ENCODE measurements around the gene ERG. TPM values are rescaled to one million over a fixed set of nuclear protein-coding genes. Genes with fewer than 3 reads are reported as not detected.

ERG gene
- total RNA-seq, 1 experiment from 2014 or later, result not detected

DNA sequence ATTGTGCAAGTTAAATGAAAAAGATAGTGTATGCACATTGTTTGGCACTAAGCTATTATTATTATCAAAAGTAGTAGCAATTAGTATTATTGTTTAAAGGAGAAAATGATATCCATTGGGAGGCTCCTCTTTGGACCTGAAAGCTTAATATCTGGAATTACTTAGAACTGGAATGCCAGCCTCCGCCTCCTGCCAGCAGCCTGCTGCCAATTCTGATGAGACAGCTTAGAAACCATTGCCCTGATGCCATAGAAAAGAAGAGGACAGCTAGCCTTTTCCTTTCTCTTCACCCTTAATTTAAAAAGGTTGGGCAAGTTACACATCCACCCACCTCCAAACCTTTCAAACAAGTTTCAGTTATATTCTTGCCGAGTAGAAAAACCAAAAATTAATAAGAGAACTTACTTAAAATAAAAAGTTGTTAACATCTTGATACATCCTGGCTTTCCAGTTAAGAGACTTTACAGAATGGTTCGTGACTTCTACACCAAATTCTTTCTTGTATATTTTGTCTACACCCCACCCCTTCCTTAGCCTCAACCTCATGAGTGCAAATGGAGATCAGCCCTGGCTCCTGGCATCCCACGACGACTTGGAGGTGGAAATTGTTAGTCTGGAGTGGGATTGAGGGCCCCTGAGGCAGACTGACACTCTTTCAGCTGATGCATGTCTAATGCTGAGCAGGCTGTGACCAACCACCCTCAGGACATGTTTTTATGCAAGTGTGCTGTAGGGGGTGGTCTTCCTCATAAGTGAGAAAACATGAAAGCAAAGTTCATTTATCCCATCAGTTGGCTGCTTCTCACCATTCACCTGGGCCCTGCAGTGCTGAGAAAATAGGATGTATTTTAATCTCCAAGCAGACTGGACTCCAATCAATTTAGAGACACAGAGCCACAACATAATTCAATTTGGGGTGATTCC, 120.8 kb downstream of the ERG start:
- H3K27ac Mint-ChIP-seq (ENCODE audit: unreplicated experiment), result no peak overlapping the region
- H3K4me1 Mint-ChIP-seq (ENCODE audit: low read depth, unreplicated experiment), result no peaks in the 10 kb centered on the region
- peaks cover 6% of the 10 kb centered on the region for H3K27me3 Mint-ChIP-seq (ENCODE audit: insufficient read depth, unreplicated experiment)
- no peaks in the 10 kb centered on the region; the same call in none of the 2 replicates for H3K9me3 ChIP-seq
- BruUV-seq (replicated peaks), result no TSS peak
- intact Hi-C loops (cut with micrococcal nuclease; ENCODE audit: unreplicated experiment), result no loop called here
- ChIA-PET POLR2A (no interaction called here), CTCF (no interaction called here)
- no peak overlapping the region for H3K4me3 ChIP-seq (ENCODE audit: low read depth, low read length)
- no peak overlapping the region for H3K4me3 Mint-ChIP-seq (ENCODE audit: unreplicated experiment)
- no peaks in the 10 kb centered on the region for H3K36me3 Mint-ChIP-seq (ENCODE audit: insufficient read depth, unreplicated experiment)
- TF ChIP-seq, protein P1, sequence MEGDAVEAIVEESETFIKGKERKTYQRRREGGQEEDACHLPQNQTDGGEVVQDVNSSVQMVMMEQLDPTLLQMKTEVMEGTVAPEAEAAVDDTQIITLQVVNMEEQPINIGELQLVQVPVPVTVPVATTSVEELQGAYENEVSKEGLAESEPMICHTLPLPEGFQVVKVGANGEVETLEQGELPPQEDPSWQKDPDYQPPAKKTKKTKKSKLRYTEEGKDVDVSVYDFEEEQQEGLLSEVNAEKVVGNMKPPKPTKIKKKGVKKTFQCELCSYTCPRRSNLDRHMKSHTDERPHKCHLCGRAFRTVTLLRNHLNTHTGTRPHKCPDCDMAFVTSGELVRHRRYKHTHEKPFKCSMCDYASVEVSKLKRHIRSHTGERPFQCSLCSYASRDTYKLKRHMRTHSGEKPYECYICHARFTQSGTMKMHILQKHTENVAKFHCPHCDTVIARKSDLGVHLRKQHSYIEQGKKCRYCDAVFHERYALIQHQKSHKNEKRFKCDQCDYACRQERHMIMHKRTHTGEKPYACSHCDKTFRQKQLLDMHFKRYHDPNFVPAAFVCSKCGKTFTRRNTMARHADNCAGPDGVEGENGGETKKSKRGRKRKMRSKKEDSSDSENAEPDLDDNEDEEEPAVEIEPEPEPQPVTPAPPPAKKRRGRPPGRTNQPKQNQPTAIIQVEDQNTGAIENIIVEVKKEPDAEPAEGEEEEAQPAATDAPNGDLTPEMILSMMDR (IDR thresholded peaks at IDR 0.05; ENCODE audit: insufficient read depth in 1 of 2, low read depth in 1 of 2, low read length in 1 of 2, severe bottlenecking in 1 of 2, unreplicated experiment in 1 of 2), result no peak
- H3K27me3 ChIP-seq (replicated peaks; ENCODE audit: control insufficient read depth, insufficient read depth, low read length), result no peaks in the 10 kb centered on the region
- H3K36me3 ChIP-seq (ENCODE audit: control insufficient read depth, insufficient read depth, low read length), result no peaks in the 10 kb centered on the region
- H3K4me1 ChIP-seq, result no peaks in the 10 kb centered on the region
- DNase-seq, result no peak
- no peaks in the 10 kb centered on the region for H3K9me3 Mint-ChIP-seq (ENCODE audit: unreplicated experiment)

DNA sequence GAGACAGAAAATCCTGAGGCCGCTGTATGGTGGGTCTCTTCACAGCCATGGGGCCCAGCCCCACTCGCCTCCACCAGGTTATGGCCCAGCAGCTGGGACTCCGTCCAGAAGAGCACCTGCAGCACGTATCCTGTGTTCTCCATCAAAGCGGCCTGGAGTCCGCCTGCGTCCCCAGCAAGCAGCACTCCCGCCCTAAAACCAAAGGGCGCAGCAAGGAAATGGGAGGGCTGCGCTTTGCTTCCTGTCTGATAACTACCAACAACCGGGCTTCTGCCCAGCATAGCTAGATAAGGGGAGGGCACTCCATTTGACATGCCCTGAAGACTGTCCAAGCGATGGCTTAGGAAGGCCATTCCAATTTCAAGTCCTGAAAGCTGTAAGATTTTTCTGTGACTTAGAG, 121.6 kb downstream of the ERG start:
- no peak overlapping the region for H3K27ac Mint-ChIP-seq (ENCODE audit: unreplicated experiment)
- no peaks in the 10 kb centered on the region; the same call in none of the 2 replicates for H3K9me3 ChIP-seq
- H3K27me3 ChIP-seq (replicated peaks; ENCODE audit: control insufficient read depth, insufficient read depth, low read length), result no peaks in the 10 kb centered on the region
- BruUV-seq (replicated peaks), result no TSS peak
- H3K27me3 Mint-ChIP-seq (ENCODE audit: insufficient read depth, unreplicated experiment), result peaks cover 6% of the 10 kb centered on the region
- no peaks in the 10 kb centered on the region for H3K4me1 ChIP-seq
- H3K36me3 Mint-ChIP-seq (ENCODE audit: insufficient read depth, unreplicated experiment), result no peaks in the 10 kb centered on the region
- no peak overlapping the region for H3K4me3 Mint-ChIP-seq (ENCODE audit: unreplicated experiment)
- TF ChIP-seq, protein P1 (IDR thresholded peaks at IDR 0.05; ENCODE audit: insufficient read depth in 1 of 2, low read depth in 1 of 2, low read length in 1 of 2, severe bottlenecking in 1 of 2, unreplicated experiment in 1 of 2), result no peak
- DNase-seq, result no peak
- intact Hi-C loops (cut with micrococcal nuclease; ENCODE audit: unreplicated experiment), result no loop called here
- no peaks in the 10 kb centered on the region for H3K4me1 Mint-ChIP-seq (ENCODE audit: low read depth, unreplicated experiment)
- H3K36me3 ChIP-seq (ENCODE audit: control insufficient read depth, insufficient read depth, low read length), result no peaks in the 10 kb centered on the region
- no peak overlapping the region for H3K4me3 ChIP-seq (ENCODE audit: low read depth, low read length)
- ChIA-PET POLR2A (no interaction called here), CTCF (no interaction called here)
- H3K9me3 Mint-ChIP-seq (ENCODE audit: unreplicated experiment), result no peaks in the 10 kb centered on the region

DNA sequence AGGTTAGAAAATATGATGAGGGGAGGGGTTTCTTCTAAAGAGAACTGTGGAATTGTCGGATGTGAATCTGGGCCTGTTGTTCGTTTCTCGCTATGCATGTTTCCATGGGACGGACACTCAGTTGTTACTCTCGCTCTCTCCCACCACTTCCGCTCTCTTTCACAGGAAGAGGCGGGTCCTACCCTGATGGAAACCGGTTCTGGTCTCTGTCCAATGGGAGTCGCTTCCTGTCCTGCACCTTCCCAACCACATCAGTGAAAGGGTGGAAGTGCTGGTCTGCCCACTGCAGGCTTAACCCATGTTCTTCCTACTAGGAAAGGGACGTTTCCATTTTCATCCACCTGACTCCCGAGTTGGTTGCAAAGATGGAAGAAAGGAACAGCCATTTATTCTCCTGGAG, 122.0 kb downstream of the ERG start:
- intact Hi-C loops (cut with micrococcal nuclease; ENCODE audit: unreplicated experiment), result no loop called here
- CTCF ChIA-PET, result no interaction called here
- H3K4me3 Mint-ChIP-seq (ENCODE audit: unreplicated experiment), result no peak overlapping the region
- TF ChIP-seq, protein P1 (IDR thresholded peaks at IDR 0.05; ENCODE audit: insufficient read depth in 1 of 2, low read depth in 1 of 2, low read length in 1 of 2, severe bottlenecking in 1 of 2, unreplicated experiment in 1 of 2), result no peak
- POLR2A ChIA-PET, result no interaction called here
- no peak overlapping the region for H3K4me3 ChIP-seq (ENCODE audit: low read depth, low read length)
- H3K4me1 Mint-ChIP-seq (ENCODE audit: low read depth, unreplicated experiment), result no peaks in the 10 kb centered on the region
- no peaks in the 10 kb centered on the region for H3K4me1 ChIP-seq
- no peaks in the 10 kb centered on the region; the same call in none of the 2 replicates for H3K9me3 ChIP-seq
- no peaks in the 10 kb centered on the region for H3K36me3 ChIP-seq (ENCODE audit: control insufficient read depth, insufficient read depth, low read length)
- H3K27me3 ChIP-seq (replicated peaks; ENCODE audit: control insufficient read depth, insufficient read depth, low read length), result no peaks in the 10 kb centered on the region
- no peak for DNase-seq
- H3K36me3 Mint-ChIP-seq (ENCODE audit: insufficient read depth, unreplicated experiment), result no peaks in the 10 kb centered on the region
- H3K27ac Mint-ChIP-seq (ENCODE audit: unreplicated experiment), result no peak overlapping the region
- H3K27me3 Mint-ChIP-seq (ENCODE audit: insufficient read depth, unreplicated experiment), result peaks cover 6% of the 10 kb centered on the region
- no peaks in the 10 kb centered on the region for H3K9me3 Mint-ChIP-seq (ENCODE audit: unreplicated experiment)
- no TSS peak for BruUV-seq (replicated peaks)
